Measurements from ENCODE around the gene RNF149. TPM values are rescaled to one million over a fixed set of nuclear protein-coding genes. Genes with fewer than 3 reads are reported as not detected.

Gene RNF149
- total and polyA plus RNA-seq, 3 experiments from 2014 or later = 43.4 to 87.6 (median 43.4) TPM

- Histone ChIP-seq H3K4me1 (ENCODE audit: insufficient read depth, low read length) (peaks cover 5% of the 10 kb centered on the region), H3K36me3 (ENCODE audit: insufficient read depth, low read length) (peaks cover 58% of the 10 kb centered on the region), H3K27ac (ENCODE audit: low read depth, low read length) (no peak overlapping the region), H3K4me3 (ENCODE audit: low read length) (no peak overlapping the region), H3K27me3 (ENCODE audit: insufficient read depth, low read length, poor library complexity, severe bottlenecking) (no peaks in the 10 kb centered on the region), H3K9me3 (ENCODE audit: low read length) (no peaks in the 10 kb centered on the region)
- POLR2A ChIA-PET = no interaction called here
- CTCF ChIA-PET = no interaction called here
- H3K4me1 Mint-ChIP-seq = peaks cover 25 to 60% (median 56%) of the 10 kb centered on the region in 3 donors
- peaks cover 6 to 82% (median 15%) of the 10 kb centered on the region in 3 donors for H3K36me3 Mint-ChIP-seq
- no peaks in the 10 kb centered on the region for H3K9me3 Mint-ChIP-seq
- H3K4me3 Mint-ChIP-seq = no peak overlapping the region
- no peaks in the 10 kb centered on the region for H3K27me3 Mint-ChIP-seq
- no peak for DNase-seq
- peak overlapping the region; percentile 44 to 74 (median 56) for H3K27ac Mint-ChIP-seq
Measured at GRCh38 chr2:101264360-101264939, 44.1 kb downstream of the RNF149 start.

GRCh38 chr2:101263377-101263800 is 45.1 kb downstream of the RNF149 start:
- H3K36me3 Mint-ChIP-seq = peaks cover 6 to 82% (median 17%) of the 10 kb centered on the region in 3 donors
- POLR2A ChIA-PET = no interaction called here

GRCh38 chr2:101262142-101262541 is 46.4 kb downstream of the RNF149 start:
- ChIA-PET CTCF (no interaction called here), POLR2A (no interaction called here)
- Histone ChIP-seq H3K27ac (ENCODE audit: low read depth, low read length) (no peak overlapping the region), H3K27me3 (ENCODE audit: insufficient read depth, low read length, poor library complexity, severe bottlenecking) (no peaks in the 10 kb centered on the region), H3K4me1 (ENCODE audit: insufficient read depth, low read length) (peaks cover 5% of the 10 kb centered on the region), H3K36me3 (ENCODE audit: insufficient read depth, low read length) (peaks cover 48% of the 10 kb centered on the region), H3K9me3 (ENCODE audit: low read length) (no peaks in the 10 kb centered on the region), H3K4me3 (ENCODE audit: low read length) (no peak overlapping the region)
- Mint-ChIP-seq H3K27ac (peak overlapping the region in 4 of 8 donors; percentile 23 to 79 (median 49)), H3K4me1 (peaks cover 37 to 61% (median 59%) of the 10 kb centered on the region in 3 donors), H3K4me3 (no peak overlapping the region), H3K9me3 (no peaks in the 10 kb centered on the region), H3K27me3 (no peaks in the 10 kb centered on the region), H3K36me3 (peaks cover 6 to 80% (median 17%) of the 10 kb centered on the region in 3 donors)
- DNase-seq = no peak

More at GRCh38 chr2:101263377-101263800, 45.1 kb downstream of the RNF149 start:
- no peak for DNase-seq
- H3K4me1 Mint-ChIP-seq = peaks cover 35 to 62% (median 61%) of the 10 kb centered on the region in 3 donors
- Histone ChIP-seq H3K36me3 (ENCODE audit: insufficient read depth, low read length) (peaks cover 59% of the 10 kb centered on the region), H3K27ac (ENCODE audit: low read depth, low read length) (no peak overlapping the region), H3K9me3 (ENCODE audit: low read length) (no peaks in the 10 kb centered on the region), H3K4me1 (ENCODE audit: insufficient read depth, low read length) (peaks cover 5% of the 10 kb centered on the region), H3K4me3 (ENCODE audit: low read length) (no peak overlapping the region), H3K27me3 (ENCODE audit: insufficient read depth, low read length, poor library complexity, severe bottlenecking) (no peaks in the 10 kb centered on the region)
- H3K27me3 Mint-ChIP-seq = no peaks in the 10 kb centered on the region
- no peak overlapping the region for H3K4me3 Mint-ChIP-seq
- CTCF ChIA-PET = no interaction called here
- no peaks in the 10 kb centered on the region for H3K9me3 Mint-ChIP-seq
- peak overlapping the region; percentile 6 to 72 (median 45) for H3K27ac Mint-ChIP-seq

- peaks cover 11 to 65% (median 20%) of the 10 kb centered on the region in 3 donors for H3K36me3 Mint-ChIP-seq
- Histone ChIP-seq H3K4me3 (ENCODE audit: low read length) (no peak overlapping the region), H3K9me3 (ENCODE audit: low read length) (no peaks in the 10 kb centered on the region), H3K27me3 (ENCODE audit: insufficient read depth, low read length, poor library complexity, severe bottlenecking) (no peaks in the 10 kb centered on the region), H3K36me3 (ENCODE audit: insufficient read depth, low read length) (peaks cover 28% of the 10 kb centered on the region), H3K27ac (ENCODE audit: low read depth, low read length) (no peak overlapping the region), H3K4me1 (ENCODE audit: insufficient read depth, low read length) (peaks cover 35% of the 10 kb centered on the region)
- H3K4me3 Mint-ChIP-seq = peak overlapping the region in 1 of 7 donors; percentile 25
- CTCF ChIA-PET = interaction anchor here (0.7 to 1.4 kb wide), 2 partner anchors 42 to 65 kb away, joined by 3 to 4 read pairs; no protein-coding TSS in a partner anchor
- H3K27me3 Mint-ChIP-seq = no peaks in the 10 kb centered on the region
- no peaks in the 10 kb centered on the region for H3K9me3 Mint-ChIP-seq
- POLR2A ChIA-PET = interaction anchor here (0.6 kb wide), 1 partner anchor 18 kb away, joined by 7 read pairs; no protein-coding TSS in a partner anchor
- no peak for DNase-seq
- H3K4me1 Mint-ChIP-seq = peaks cover 54 to 77% (median 75%) of the 10 kb centered on the region in 3 donors
- H3K27ac Mint-ChIP-seq = peak overlapping the region in 5 of 8 donors; percentile 1 to 83 (median 50)
Measured at GRCh38 chr2:101258804-101259203, 49.7 kb downstream of the RNF149 start.

- Mint-ChIP-seq H3K9me3 (no peaks in the 10 kb centered on the region), H3K36me3 (peaks cover 5 to 55% (median 12%) of the 10 kb centered on the region in 3 donors), H3K27ac (peak overlapping the region in 7 of 8 donors; percentile 44 to 88 (median 85)), H3K27me3 (peaks cover 0 to 5% of the 10 kb centered on the region in 2 donors), H3K4me1 (peaks cover 62 to 79% (median 76%) of the 10 kb centered on the region in 3 donors), H3K4me3 (peak overlapping the region in 6 of 7 donors; percentile 16 to 71 (median 59))
- Histone ChIP-seq H3K27ac (ENCODE audit: low read depth, low read length) (no peak overlapping the region), H3K9me3 (ENCODE audit: low read length) (no peaks in the 10 kb centered on the region), H3K36me3 (ENCODE audit: insufficient read depth, low read length) (peaks cover 13% of the 10 kb centered on the region), H3K4me1 (ENCODE audit: insufficient read depth, low read length) (peaks cover 36% of the 10 kb centered on the region), H3K27me3 (ENCODE audit: insufficient read depth, low read length, poor library complexity, severe bottlenecking) (no peaks in the 10 kb centered on the region), H3K4me3 (ENCODE audit: low read length) (no peak overlapping the region)
- ChIA-PET CTCF (interaction anchor here (1.0 kb wide), 1 partner anchor 44 kb away, joined by 3 read pairs; no protein-coding TSS in a partner anchor), POLR2A (no interaction called here)
- DNase-seq = no peak
Measured at GRCh38 chr2:101256316-101256715, 52.2 kb downstream of the RNF149 start.

GRCh38 chr2:101255501-101255900 is 53.0 kb downstream of the RNF149 start:
- Histone ChIP-seq H3K27me3 (ENCODE audit: insufficient read depth, low read length, poor library complexity, severe bottlenecking) (no peaks in the 10 kb centered on the region), H3K4me3 (ENCODE audit: low read length) (no peak overlapping the region), H3K27ac (ENCODE audit: low read depth, low read length) (no peak overlapping the region), H3K36me3 (ENCODE audit: insufficient read depth, low read length) (peaks cover 13% of the 10 kb centered on the region), H3K4me1 (ENCODE audit: insufficient read depth, low read length) (peaks cover 36% of the 10 kb centered on the region), H3K9me3 (ENCODE audit: low read length) (no peaks in the 10 kb centered on the region)
- POLR2A ChIA-PET = no interaction called here
- H3K4me1 Mint-ChIP-seq = peaks cover 57 to 76% (median 68%) of the 10 kb centered on the region in 3 donors
- peaks cover 5 to 48% (median 10%) of the 10 kb centered on the region in 3 donors for H3K36me3 Mint-ChIP-seq
- no peak for DNase-seq
- H3K9me3 Mint-ChIP-seq = no peaks in the 10 kb centered on the region
- H3K27ac Mint-ChIP-seq = peak overlapping the region in 7 of 8 donors; percentile 17 to 87 (median 64)
- CTCF ChIA-PET = no interaction called here
- H3K27me3 Mint-ChIP-seq = peaks cover 0 to 5% of the 10 kb centered on the region in 2 donors
- H3K4me3 Mint-ChIP-seq = peak overlapping the region in 6 of 7 donors; percentile 28 to 87 (median 52)

GRCh38 chr2:101253703-101254450 is 54.6 kb downstream of the RNF149 start:
- peak overlapping the region; percentile 98 for H3K27ac ChIP-seq (ENCODE audit: low read depth, low read length)
- peak in 1 of 5 donors; percentile 32 for DNase-seq
- H3K4me3 Mint-ChIP-seq = peak overlapping the region; percentile 91 to 97 (median 95)
- peaks cover 5 to 34% (median 8%) of the 10 kb centered on the region in 3 donors for H3K36me3 Mint-ChIP-seq
- peaks cover 0 to 5% of the 10 kb centered on the region in 2 donors for H3K27me3 Mint-ChIP-seq
- peaks cover 50 to 60% (median 53%) of the 10 kb centered on the region in 3 donors for H3K4me1 Mint-ChIP-seq
- peaks cover 36% of the 10 kb centered on the region for H3K4me1 ChIP-seq (ENCODE audit: insufficient read depth, low read length)
- H3K27ac Mint-ChIP-seq = peak overlapping the region; percentile 92 to 98 (median 93)
- H3K27me3 ChIP-seq (ENCODE audit: insufficient read depth, low read length, poor library complexity, severe bottlenecking) = no peaks in the 10 kb centered on the region
- H3K9me3 ChIP-seq (ENCODE audit: low read length) = no peaks in the 10 kb centered on the region
- CTCF ChIA-PET = interaction anchor here (1.0 to 3.0 kb wide), 8 partner anchors 47 to 252 kb away, joined by 3 to 13 read pairs (median 4); partner anchors contain the start of genes CREG2, RNF149 and RPL31
- peaks cover 5% of the 10 kb centered on the region for H3K36me3 ChIP-seq (ENCODE audit: insufficient read depth, low read length)
- POLR2A ChIA-PET = interaction anchor here (0.8 to 2.6 kb wide), 6 partner anchors 9 to 252 kb away, joined by 4 to 17 read pairs (median 7); partner anchors contain the start of genes RNF149 and RPL31
- no peaks in the 10 kb centered on the region for H3K9me3 Mint-ChIP-seq
- peak overlapping the region; percentile 81 for H3K4me3 ChIP-seq (ENCODE audit: low read length)

Measured in CD8-positive, alpha-beta memory T cell (primary cell).